Measurements from ENCODE around the gene SH3RF1. TPM values are rescaled to one million over a fixed set of nuclear protein-coding genes. Genes with fewer than 3 reads are reported as not detected.
"Not testable (repeated sequence)": the region's sequence is repeated elsewhere in the genome, so short reads cannot be mapped to it uniquely, and the experiment has no call there.

Gene SH3RF1
- total RNA-seq, 1 donor from 2014 or later, result 25.6 TPM

DNA sequence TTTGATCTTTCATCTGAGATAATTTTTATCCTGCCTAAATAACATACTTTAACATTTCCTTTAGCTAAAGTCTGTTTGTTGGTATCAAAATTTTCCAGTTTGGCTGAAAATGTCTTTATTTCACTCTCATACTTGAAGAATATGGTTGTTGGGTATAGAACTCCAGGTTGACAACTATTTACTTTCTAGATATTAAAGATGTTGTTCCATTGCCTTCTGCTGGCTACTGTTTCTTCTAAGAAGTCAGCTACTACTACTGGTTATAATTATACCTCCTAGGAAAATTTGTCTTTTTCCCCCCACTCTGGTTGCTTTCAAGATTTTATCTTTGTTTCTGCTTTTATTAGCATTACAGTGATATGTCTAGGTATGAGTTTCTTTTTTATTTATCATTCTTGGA, 75.7 kb downstream of the SH3RF1 start:
- Histone ChIP-seq H3K36me3 (ENCODE audit: control insufficient read depth, insufficient read depth, low read length) (no peaks in the 10 kb centered on the region), H3K27me3 (ENCODE audit: control insufficient read depth, insufficient read depth, low read length) (no peaks in the 10 kb centered on the region), H3K4me3 (ENCODE audit: low read depth, low read length) (no peak overlapping the region)
- TF ChIP-seq, protein P1, sequence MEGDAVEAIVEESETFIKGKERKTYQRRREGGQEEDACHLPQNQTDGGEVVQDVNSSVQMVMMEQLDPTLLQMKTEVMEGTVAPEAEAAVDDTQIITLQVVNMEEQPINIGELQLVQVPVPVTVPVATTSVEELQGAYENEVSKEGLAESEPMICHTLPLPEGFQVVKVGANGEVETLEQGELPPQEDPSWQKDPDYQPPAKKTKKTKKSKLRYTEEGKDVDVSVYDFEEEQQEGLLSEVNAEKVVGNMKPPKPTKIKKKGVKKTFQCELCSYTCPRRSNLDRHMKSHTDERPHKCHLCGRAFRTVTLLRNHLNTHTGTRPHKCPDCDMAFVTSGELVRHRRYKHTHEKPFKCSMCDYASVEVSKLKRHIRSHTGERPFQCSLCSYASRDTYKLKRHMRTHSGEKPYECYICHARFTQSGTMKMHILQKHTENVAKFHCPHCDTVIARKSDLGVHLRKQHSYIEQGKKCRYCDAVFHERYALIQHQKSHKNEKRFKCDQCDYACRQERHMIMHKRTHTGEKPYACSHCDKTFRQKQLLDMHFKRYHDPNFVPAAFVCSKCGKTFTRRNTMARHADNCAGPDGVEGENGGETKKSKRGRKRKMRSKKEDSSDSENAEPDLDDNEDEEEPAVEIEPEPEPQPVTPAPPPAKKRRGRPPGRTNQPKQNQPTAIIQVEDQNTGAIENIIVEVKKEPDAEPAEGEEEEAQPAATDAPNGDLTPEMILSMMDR (IDR thresholded peaks at IDR 0.05; ENCODE audit: insufficient read depth, low read length, poor library complexity, severe bottlenecking), result no peak
- DNase-seq (ENCODE audit: low read depth), result no peak

DNA sequence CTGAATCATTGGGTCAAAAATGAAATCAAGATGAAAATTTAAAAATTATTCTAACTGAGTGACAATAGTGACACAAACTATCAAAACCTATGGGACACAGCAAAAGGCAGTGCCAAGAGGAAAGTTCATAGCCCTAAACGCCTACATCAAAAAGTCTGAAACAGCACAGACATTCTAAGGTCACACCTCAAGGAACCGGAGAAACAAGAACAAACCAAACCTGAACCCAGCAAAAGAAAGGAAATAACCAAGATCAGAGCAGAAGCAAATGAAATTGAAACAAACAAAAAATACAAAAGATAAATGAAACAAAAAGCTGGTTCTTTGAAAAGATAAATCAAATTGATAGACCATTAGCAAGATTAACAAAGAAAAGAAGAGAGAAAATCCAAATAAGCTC, 80.8 kb downstream of the SH3RF1 start:
- H3K27me3 ChIP-seq (ENCODE audit: control insufficient read depth, insufficient read depth, low read length); H3K4me3 ChIP-seq (ENCODE audit: low read depth, low read length); DNase-seq (ENCODE audit: low read depth): not testable (repeated sequence)

DNA sequence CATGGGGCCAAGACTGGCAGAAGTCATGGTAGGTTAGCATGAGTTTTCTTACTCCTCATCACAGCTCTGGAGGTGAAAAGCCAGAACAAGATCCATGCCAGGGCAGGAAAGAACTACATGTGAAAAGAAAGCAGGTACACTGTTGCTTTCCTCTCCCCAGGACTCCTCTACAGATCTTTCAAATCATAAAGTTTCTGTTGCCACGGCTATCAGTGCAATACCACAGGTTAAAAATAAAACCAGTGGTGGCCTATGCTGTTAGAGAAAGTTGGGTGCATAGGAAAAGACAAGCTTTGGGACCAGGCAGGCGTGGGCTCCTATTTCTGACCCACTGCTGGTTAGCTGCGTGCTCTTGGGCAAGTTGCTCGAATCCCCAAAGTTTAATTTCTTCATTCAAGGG, 81.4 kb downstream of the SH3RF1 start:
- Histone ChIP-seq H3K27me3 (ENCODE audit: control insufficient read depth, insufficient read depth, low read length) (no peaks in the 10 kb centered on the region), H3K4me3 (ENCODE audit: low read depth, low read length) (no peak overlapping the region), H3K36me3 (ENCODE audit: control insufficient read depth, insufficient read depth, low read length) (no peaks in the 10 kb centered on the region)
- TF ChIP-seq, protein P1 (IDR thresholded peaks at IDR 0.05; ENCODE audit: insufficient read depth, low read length, poor library complexity, severe bottlenecking), result no peak
- no peak for DNase-seq (ENCODE audit: low read depth)

More for the DNA sequence above, 80.8 kb downstream of the SH3RF1 start:
- H3K36me3 ChIP-seq (ENCODE audit: control insufficient read depth, insufficient read depth, low read length), result not testable (repeated sequence)

DNA sequence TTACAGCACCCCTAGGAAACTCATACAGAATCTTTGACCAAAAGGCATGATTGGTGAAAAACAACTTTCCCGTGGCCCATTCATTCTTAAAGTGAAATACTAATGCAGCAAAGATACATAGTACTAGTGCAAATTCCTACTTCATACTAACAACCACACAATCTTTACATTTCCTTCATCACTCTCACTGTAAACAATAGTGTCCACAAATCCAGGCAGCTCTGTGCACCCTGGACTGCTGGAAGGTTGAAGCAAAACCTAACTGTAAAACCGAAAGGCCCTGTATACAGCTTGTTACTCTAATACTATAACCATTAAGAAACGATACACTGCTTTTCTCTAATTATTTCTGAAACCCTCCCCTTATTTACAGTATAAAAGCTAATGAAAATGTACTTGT, 82.6 kb downstream of the SH3RF1 start:
- Histone ChIP-seq H3K36me3 (ENCODE audit: control insufficient read depth, insufficient read depth, low read length) (no peaks in the 10 kb centered on the region), H3K27me3 (ENCODE audit: control insufficient read depth, insufficient read depth, low read length) (no peaks in the 10 kb centered on the region), H3K4me3 (ENCODE audit: low read depth, low read length) (no peak overlapping the region)
- no peak for DNase-seq (ENCODE audit: low read depth)
- TF ChIP-seq, protein P1 (IDR thresholded peaks at IDR 0.05; ENCODE audit: insufficient read depth, low read length, poor library complexity, severe bottlenecking), result no peak

DNA sequence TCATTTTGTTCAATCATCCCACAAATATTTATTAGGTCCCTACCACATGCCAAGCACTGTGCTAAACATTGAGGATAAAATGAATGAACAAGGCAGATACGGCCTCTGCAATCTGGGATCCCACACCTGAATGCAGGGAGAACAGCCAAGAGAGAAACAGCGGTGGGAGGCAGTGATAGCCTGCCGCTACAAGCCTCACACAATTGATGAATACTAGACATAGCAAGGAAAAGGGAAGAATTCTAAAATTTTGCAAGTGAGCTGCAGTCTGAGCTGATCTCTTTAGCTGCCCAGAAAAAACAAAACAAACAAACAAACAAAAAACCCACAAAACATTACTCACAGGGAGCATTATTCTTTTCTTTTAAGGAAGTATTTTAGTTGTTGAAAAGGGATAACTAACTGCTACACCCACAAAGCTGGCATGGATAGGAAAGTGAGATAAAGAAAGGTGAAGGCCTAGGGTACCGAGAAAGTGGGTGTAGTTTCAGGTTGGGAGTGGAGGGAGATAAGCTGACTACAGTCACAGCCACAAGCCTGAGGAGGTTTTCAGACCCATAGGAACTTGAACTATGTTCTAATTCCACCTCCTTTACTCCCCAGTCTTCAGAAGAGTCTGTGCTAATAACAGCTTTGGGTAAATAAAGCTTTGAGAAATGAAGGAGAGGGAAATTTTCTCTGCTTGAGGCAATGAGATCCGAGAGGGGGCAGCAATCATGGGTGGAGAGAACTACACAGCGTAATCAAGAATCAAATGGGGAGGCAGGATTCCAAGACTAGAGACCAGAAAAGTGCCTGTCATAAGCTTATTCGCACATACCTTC, 85.4 kb downstream of the SH3RF1 start:
- no peaks in the 10 kb centered on the region for H3K27me3 ChIP-seq (ENCODE audit: control insufficient read depth, insufficient read depth, low read length)
- TF ChIP-seq, protein P1 (IDR thresholded peaks at IDR 0.05; ENCODE audit: insufficient read depth, low read length, poor library complexity, severe bottlenecking), result no peak
- no peak for DNase-seq (ENCODE audit: low read depth)
- no peak overlapping the region for H3K4me3 ChIP-seq (ENCODE audit: low read depth, low read length)
- no peaks in the 10 kb centered on the region for H3K36me3 ChIP-seq (ENCODE audit: control insufficient read depth, insufficient read depth, low read length)

DNA sequence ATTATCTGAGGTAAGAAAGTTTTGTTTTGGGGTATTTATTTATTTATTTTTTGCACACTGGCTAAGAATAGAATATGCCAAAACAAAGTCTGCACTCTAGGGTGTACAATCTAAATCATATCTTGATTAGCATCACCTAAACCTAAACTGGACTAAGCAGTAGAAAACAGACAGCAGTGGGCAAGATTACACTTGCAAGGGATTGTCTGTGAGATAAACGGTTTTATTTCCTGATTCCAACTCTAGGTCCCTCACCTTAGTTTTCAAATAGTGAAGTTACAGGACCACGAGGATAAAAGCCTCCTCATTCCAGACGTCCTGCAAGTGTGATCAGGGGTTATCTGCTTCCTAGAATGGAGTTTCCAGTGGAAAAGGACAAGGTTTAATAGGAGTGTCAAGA, 86.1 kb downstream of the SH3RF1 start:
- Histone ChIP-seq H3K36me3 (ENCODE audit: control insufficient read depth, insufficient read depth, low read length) (no peaks in the 10 kb centered on the region), H3K4me3 (ENCODE audit: low read depth, low read length) (no peak overlapping the region), H3K27me3 (ENCODE audit: control insufficient read depth, insufficient read depth, low read length) (no peaks in the 10 kb centered on the region)
- no peak for DNase-seq (ENCODE audit: low read depth)
- TF ChIP-seq, protein P1 (IDR thresholded peaks at IDR 0.05; ENCODE audit: insufficient read depth, low read length, poor library complexity, severe bottlenecking), result no peak

Measured in kidney epithelial cell (primary cell).